Liver (tissue), 9 donors: ENCODE data around the gene DSCAM. TPM values are rescaled to one million over a fixed set of nuclear protein-coding genes. Genes with fewer than 3 reads are reported as not detected.

Experiments used
- DNase-seq: peaks from one replicate; pipeline ENCODE4 v3.0.0-alpha.2; 2017; ENCODE audit warnings: low spot score
- H3K27ac ChIP-seq, 2 donors: one replicate each; pipeline ENCODE4 v1.7.0; 2013; ENCODE audit warnings: inconsistent platforms in 2 of 2, low read length in 2 of 2, control low read depth in 1 of 2, low read depth in 1 of 2, mild to moderate bottlenecking in 1 of 2
- H3K27me3 ChIP-seq, 4 donors: one replicate each; pipeline versions ENCODE4 v1.6.1 to v1.7.0; 2013; ENCODE audit warnings: low read length in 3 of 4, inconsistent platforms in 1 of 4, mild to moderate bottlenecking in 1 of 4, moderate library complexity in 1 of 4; ENCODE audit not compliant: control insufficient read depth in 4 of 4, insufficient read depth in 4 of 4
- H3K36me3 ChIP-seq, 4 donors: one replicate each; pipeline versions ENCODE4 v1.6.1 to v1.7.0; 2013; ENCODE audit warnings: low read length in 3 of 4, mild to moderate bottlenecking in 3 of 4, low read depth in 1 of 4, moderate library complexity in 1 of 4; ENCODE audit not compliant: control insufficient read depth in 4 of 4, insufficient read depth in 3 of 4
- H3K4me1 ChIP-seq, 4 donors: one replicate each; pipeline versions ENCODE4 v1.6.1 to v1.7.0; 2013; ENCODE audit warnings: low read length in 3 of 4, mild to moderate bottlenecking in 3 of 4, moderate library complexity in 1 of 4; ENCODE audit not compliant: control insufficient read depth in 4 of 4, insufficient read depth in 4 of 4
- H3K4me3 ChIP-seq, 3 donors: one replicate each; pipeline versions ENCODE4 v1.6.1 to v1.7.0; 2013; ENCODE audit warnings: low read length in 3 of 3, control low read depth in 1 of 3, low read depth in 1 of 3, mild to moderate bottlenecking in 1 of 3
- H3K9ac ChIP-seq, 2 donors: one replicate each; pipeline ENCODE4 v1.7.0; 2013; ENCODE audit warnings: low read length in 2 of 2, mild to moderate bottlenecking in 2 of 2, moderate library complexity in 2 of 2, control low read depth in 1 of 2, low read depth in 1 of 2
- H3K9me3 ChIP-seq, 4 donors: one replicate each; pipeline versions ENCODE4 v1.6.1 to v1.7.0; 2013; ENCODE audit warnings: low read length in 3 of 4; ENCODE audit not compliant: control insufficient read depth in 4 of 4
- ATF3 ChIP-seq: IDR thresholded peaks from 2 replicates; pipeline ENCODE4 v1.6.1; 2016; ENCODE audit warnings: antibody characterized with exemption
- EGR1 ChIP-seq, 2 donors: IDR thresholded peaks; 2 replicates each; pipeline ENCODE4 v1.6.1; 2016 to 2018; ENCODE audit warnings: antibody characterized with exemption in 2 of 2, low read depth in 2 of 2
- FOXA1 ChIP-seq: IDR thresholded peaks from 2 replicates; pipeline ENCODE4 v1.6.1; 2016; ENCODE audit warnings: antibody characterized with exemption
- FOXA2 ChIP-seq: IDR thresholded peaks from 2 replicates; pipeline ENCODE4 v1.6.1; 2016; ENCODE audit warnings: antibody characterized with exemption
- GABPA ChIP-seq, 2 donors: IDR thresholded peaks in 1 of 2; conservative IDR thresholded peaks in 1 of 2; 2 replicates each; pipeline ENCODE4 v1.6.1; 2016; ENCODE audit warnings: antibody characterized with exemption in 2 of 2, mild to moderate bottlenecking in 1 of 2, moderate library complexity in 1 of 2
- HNF4A ChIP-seq, 2 donors: conservative IDR thresholded peaks; 2 replicates each; pipeline ENCODE4 v1.6.1; 2016; ENCODE audit warnings: antibody characterized with exemption in 2 of 2, mild to moderate bottlenecking in 2 of 2
- JUND ChIP-seq, 2 donors: IDR thresholded peaks; 2 replicates each; pipeline ENCODE4 v1.6.1; 2016; ENCODE audit warnings: antibody characterized with exemption in 2 of 2
- MAX ChIP-seq: IDR thresholded peaks from 2 replicates; pipeline ENCODE4 v1.6.1; 2016; ENCODE audit warnings: antibody characterized with exemption
- NR2F2 ChIP-seq: IDR thresholded peaks from 2 replicates; pipeline ENCODE4 v1.6.1; 2016; ENCODE audit warnings: antibody characterized with exemption
- REST ChIP-seq: IDR thresholded peaks from 2 replicates; pipeline ENCODE4 v1.6.1; 2016; ENCODE audit warnings: antibody characterized with exemption, mild to moderate bottlenecking
- RXRA ChIP-seq, 2 donors: IDR thresholded peaks; 2 replicates each; pipeline ENCODE4 v1.6.1; 2017 to 2018; ENCODE audit warnings: antibody characterized with exemption in 2 of 2, mild to moderate bottlenecking in 1 of 2
- SP1 ChIP-seq: IDR thresholded peaks from 2 replicates; pipeline ENCODE4 v1.6.1; 2018; ENCODE audit warnings: antibody characterized with exemption, mild to moderate bottlenecking
- TAF1 ChIP-seq: conservative IDR thresholded peaks from 2 replicates; pipeline ENCODE4 v1.6.1; 2016; ENCODE audit warnings: antibody characterized with exemption, mild to moderate bottlenecking
- YY1 ChIP-seq: IDR thresholded peaks from 2 replicates; pipeline ENCODE4 v1.6.1; 2016; ENCODE audit warnings: antibody characterized with exemption, mild to moderate bottlenecking
- WGBS: extraction: QIAGEN DNeasy Blood & Tissue Kit; methylation state at CpG from one replicate; pipeline ENCODE4 v1.1.7; 2013; 5-methylcytosine and 5-hydroxymethylcytosine counted together
- polyA plus RNA-seq, 2 donors: library from polyadenylated mRNA; stranded (reverse) in 1 of 2; unstranded in 1 of 2; fragments of 200-250 nt in 1 of 2; fragments of >200 nt in 1 of 2; fragmentation: Nextera tagmentation in 1 of 2; extraction: Ambion mirVana in 1 of 2; gene quantifications; one replicate each; pipeline versions ENCODE4 v1.2.1 to v1.2.3, GENCODE V29; 2013 to 2015
- total RNA-seq, 2 donors: library from RNA; depleted of rRNA; stranded (reverse); fragments of >200 nt; gene quantifications; one replicate each; pipeline ENCODE4 v1.2.3, GENCODE V29; 2014
- TF ChIP-seq, protein P1 (sequence below): fragments of 150-350 bp; IDR thresholded peaks from 2 replicates; pipeline ENCODE4 v1.5.1; 2017; ENCODE audit warnings: improper control_type of control experiment, low read depth, low read length; ENCODE audit not compliant: missing input control
- donor health status: healthy.
- donor health status: healthy.
- donor health status: healthy.
- donor health status: healthy.
- donor health status: healthy.

Gene DSCAM
- total and polyA plus RNA-seq, 4 donors, result 0.02 to 0.23 (median 0.10) TPM

DNA sequence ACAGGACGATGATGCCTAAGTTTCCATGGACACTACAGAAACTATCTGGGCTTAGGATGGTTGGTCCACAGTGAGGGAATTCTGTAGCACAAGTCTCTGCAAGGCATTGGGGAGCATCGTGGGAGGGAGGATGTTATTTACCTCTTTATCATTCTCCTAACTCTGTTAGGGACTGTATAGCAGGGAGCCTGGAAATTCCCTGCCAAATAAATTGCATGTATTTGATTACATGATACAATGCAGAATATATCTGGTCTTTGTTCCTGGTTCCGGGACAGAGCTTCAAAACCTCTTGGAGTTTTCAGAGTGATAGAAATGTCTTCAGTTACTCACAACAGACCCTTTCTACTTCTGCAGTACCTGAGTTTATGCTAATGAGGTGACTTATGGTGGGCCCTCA is 593.8 kb downstream of the DSCAM start:
- TF ChIP-seq MAX (no peak), RXRA (IDR thresholded peaks at IDR 0.05) (no peak), ATF3 (no peak), EGR1 (IDR thresholded peaks at IDR 0.05; ENCODE audit: low read depth in 2 of 2) (no peak), FOXA1 (no peak), SP1 (no peak), GABPA (IDR thresholded peaks at IDR 0.05 in 1 of 2, conservative IDR thresholded peaks at IDR 0.05 in 1 of 2) (no peak)
- H3K27ac ChIP-seq, result no peak overlapping the region
- peaks cover 0 to 5% (median 2%) of the 10 kb centered on the region in 4 donors for H3K27me3 ChIP-seq
- H3K36me3 ChIP-seq, result no peaks in the 10 kb centered on the region
- 68% methylated on average over 3 of the region's 3 CpGs for WGBS
- no peak overlapping the region for H3K4me3 ChIP-seq
- H3K9ac ChIP-seq, result no peak overlapping the region
- no peaks in the 10 kb centered on the region for H3K4me1 ChIP-seq
- peaks cover 3 to 7% (median 4%) of the 10 kb centered on the region in 4 donors for H3K9me3 ChIP-seq
- DNase-seq, result no peak

- Histone ChIP-seq H3K27me3 (peaks cover 0 to 5% (median 0%) of the 10 kb centered on the region in 4 donors), H3K36me3 (no peaks in the 10 kb centered on the region), H3K27ac (no peak overlapping the region), H3K9ac (no peak overlapping the region), H3K4me1 (no peaks in the 10 kb centered on the region), H3K4me3 (no peak overlapping the region), H3K9me3 (peaks cover 3 to 7% (median 4%) of the 10 kb centered on the region in 4 donors)
- no peak for DNase-seq
- 66% methylated on average over 7 of the region's 7 CpGs for WGBS
- TF ChIP-seq HNF4A (conservative IDR thresholded peaks at IDR 0.05), result no peak
- no peak for TF ChIP-seq JUND (IDR thresholded peaks at IDR 0.05)
- no peak for TF ChIP-seq YY1
- TF ChIP-seq RXRA (IDR thresholded peaks at IDR 0.05), result no peak
- no peak for TF ChIP-seq FOXA2
- TF ChIP-seq REST, result no peak
- no peak for TF ChIP-seq SP1
- TF ChIP-seq ATF3, result no peak
- no peak for TF ChIP-seq MAX
- TF ChIP-seq, protein P1, sequence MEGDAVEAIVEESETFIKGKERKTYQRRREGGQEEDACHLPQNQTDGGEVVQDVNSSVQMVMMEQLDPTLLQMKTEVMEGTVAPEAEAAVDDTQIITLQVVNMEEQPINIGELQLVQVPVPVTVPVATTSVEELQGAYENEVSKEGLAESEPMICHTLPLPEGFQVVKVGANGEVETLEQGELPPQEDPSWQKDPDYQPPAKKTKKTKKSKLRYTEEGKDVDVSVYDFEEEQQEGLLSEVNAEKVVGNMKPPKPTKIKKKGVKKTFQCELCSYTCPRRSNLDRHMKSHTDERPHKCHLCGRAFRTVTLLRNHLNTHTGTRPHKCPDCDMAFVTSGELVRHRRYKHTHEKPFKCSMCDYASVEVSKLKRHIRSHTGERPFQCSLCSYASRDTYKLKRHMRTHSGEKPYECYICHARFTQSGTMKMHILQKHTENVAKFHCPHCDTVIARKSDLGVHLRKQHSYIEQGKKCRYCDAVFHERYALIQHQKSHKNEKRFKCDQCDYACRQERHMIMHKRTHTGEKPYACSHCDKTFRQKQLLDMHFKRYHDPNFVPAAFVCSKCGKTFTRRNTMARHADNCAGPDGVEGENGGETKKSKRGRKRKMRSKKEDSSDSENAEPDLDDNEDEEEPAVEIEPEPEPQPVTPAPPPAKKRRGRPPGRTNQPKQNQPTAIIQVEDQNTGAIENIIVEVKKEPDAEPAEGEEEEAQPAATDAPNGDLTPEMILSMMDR, result no peak
- no peak for TF ChIP-seq NR2F2
- TF ChIP-seq TAF1, result no peak
These were observed 596.3 kb downstream of the DSCAM start for GRCh38 chr21:40250514-40251294.
